K562 (cell line): ENCODE data around the gene EWSR1. TPM values are rescaled to one million over a fixed set of nuclear protein-coding genes. Genes with fewer than 3 reads are reported as not detected.
A peak's percentile ranks its signal among the peaks of the same experiment; 100 is the strongest.

Experiments
- BRD9 ChIP-seq: fragments of 450-650 bp; IDR thresholded peaks from 2 replicates; pipeline ENCODE4 v1.6.1; 2018; ENCODE audit warnings: low read depth; ENCODE audit not compliant: partially characterized antibody
- C11orf30 ChIP-seq: fragments of 450-650 bp; IDR thresholded peaks from 2 replicates; pipeline ENCODE4 v1.6.1; 2016; ENCODE audit warnings: low read depth, mild to moderate bottlenecking
- CEBPB ChIP-seq: fragments of 450-650 bp; IDR thresholded peaks from 2 replicates; pipeline ENCODE4 v1.6.1; 2016; ENCODE audit warnings: missing genetic modification characterization, missing compliant biosample characterization
- ELF2 ChIP-seq: fragments of 250-450 bp; sonication (Bioruptor Pico); IDR thresholded peaks from 2 replicates; pipeline ENCODE4 v1.5.0; 2021; ENCODE audit warnings: mild to moderate bottlenecking
- EP300 ChIP-seq: IDR thresholded peaks from 2 replicates; pipeline ENCODE4 v1.6.1; 2012; ENCODE audit warnings: low read length, improper control_type of control experiment
- GABPB2 ChIP-seq: fragments of 250-450 bp; sonication (Bioruptor Pico); conservative IDR thresholded peaks from 2 replicates; pipeline ENCODE4 v1.5.1; 2021; ENCODE audit warnings: mild to moderate bottlenecking
- HNRNPL ChIP-seq: fragments of 200-400 bp; formaldehyde crosslinking; IDR thresholded peaks from 2 replicates; pipeline ENCODE4 v1.6.1; 2017; ENCODE audit warnings: low read depth, mild to moderate bottlenecking, low read length
- PHB2 ChIP-seq: fragments of 450-650 bp; IDR thresholded peaks from 2 replicates; pipeline ENCODE4 v1.6.1; 2017; ENCODE audit warnings: low read depth
- PML ChIP-seq: IDR thresholded peaks from 2 replicates; pipeline ENCODE4 v1.6.1; 2012; ENCODE audit warnings: low read length, inconsistent platforms
- RBM17 ChIP-seq: fragments of 200-400 bp; formaldehyde crosslinking; IDR thresholded peaks from 2 replicates; pipeline ENCODE4 v1.6.1; 2017; ENCODE audit warnings: low read depth, mild to moderate bottlenecking, low read length, borderline replicate concordance
- RHOXF2B ChIP-seq: fragments of 250-450 bp; sonication (Bioruptor Pico); conservative IDR thresholded peaks from 2 replicates; pipeline ENCODE4 v1.5.1; 2021
- SIX5 ChIP-seq, 2 experiments: IDR thresholded peaks; 2 replicates each; pipeline ENCODE4 v1.6.1; 2011; ENCODE audit warnings: low read length in 2 of 2, borderline replicate concordance in 1 of 2, low read depth in 1 of 2, mild to moderate bottlenecking in 1 of 2, moderate library complexity in 1 of 2; ENCODE audit not compliant: insufficient read depth in 1 of 2
- SRF ChIP-seq, 2 experiments: fragments of 250-450, 450-650 bp in 1 of 2; sonication (Bioruptor Pico) in 1 of 2; sonication (generic) in 1 of 2; formaldehyde crosslinking; IDR thresholded peaks; 2 replicates each; pipeline versions ENCODE4 v1.5.0 to v1.5.1; 2020 to 2022; ENCODE audit warnings: mild to moderate bottlenecking in 1 of 2, missing genetic modification reagents in 1 of 2
- TAF15 ChIP-seq: fragments of 200-400 bp; formaldehyde crosslinking; IDR thresholded peaks from 2 replicates; pipeline ENCODE4 v1.6.1; 2017; ENCODE audit warnings: mild to moderate bottlenecking, low read depth, low read length, moderate library complexity
- XRCC3 ChIP-seq: fragments of 450-650 bp; IDR thresholded peaks from 2 replicates; pipeline ENCODE4 v1.6.1; 2017; ENCODE audit warnings: mild to moderate bottlenecking, moderate library complexity
- ZNF12 ChIP-seq: sonication (generic); formaldehyde crosslinking; IDR thresholded peaks from 2 replicates; pipeline ENCODE4 v1.4.0; 2020; ENCODE audit warnings: mild to moderate bottlenecking, missing genetic modification reagents
- ZNF140 ChIP-seq: fragments of 250-450 bp; sonication (Bioruptor Pico); IDR thresholded peaks from 2 replicates; pipeline ENCODE4 v1.8.0; 2021; ENCODE audit warnings: moderate library complexity, mild to moderate bottlenecking, inconsistent platforms
- ZNF165 ChIP-seq: fragments of 250-450 bp; sonication (Bioruptor Pico); IDR thresholded peaks from 2 replicates; pipeline ENCODE4 v1.4.0; 2020; ENCODE audit warnings: borderline replicate concordance
- ZNF239 ChIP-seq: fragments of 250-450 bp; sonication (Bioruptor Pico); IDR thresholded peaks from 2 replicates; pipeline ENCODE4 v1.4.0; 2020; ENCODE audit warnings: mild to moderate bottlenecking
- ZNF778 ChIP-seq: fragments of 450-650 bp; formaldehyde crosslinking; IDR thresholded peaks from 2 replicates; pipeline ENCODE4 v1.4.0; 2020; ENCODE audit warnings: mild to moderate bottlenecking, moderate library complexity
- polyA plus RNA-seq, 8 experiments: library from polyadenylated mRNA; depleted of rRNA in 4 of 8; stranded (reverse) in 5 of 8; unstranded in 3 of 8; fragments of >200 nt; fragmentation: Nextera tagmentation in 2 of 8; fragmentation: Illumina TruSeq in 1 of 8; extraction: Ambion mirVana in 2 of 8; extraction: Trizol in 1 of 8; gene quantifications; 2 replicates each; pipeline versions ENCODE4 v1.2.1 to v1.2.3, GENCODE V29; 2011 to 2014; ENCODE audit warnings: inconsistent platforms in 1 of 8, missing spikeins in 1 of 8
- total RNA-seq, 7 experiments: library from RNA; depleted of rRNA in 6 of 7; stranded (reverse); fragments of >200 nt in 6 of 7; fragmentation: Illumina TruSeq in 2 of 7; extraction: Trizol in 2 of 7; gene quantifications; 2 replicates each; pipeline versions ENCODE4 v1.2.1 to v1.2.3, GENCODE V29; 2011 to 2021; ENCODE audit warnings: low replicate concordance in 1 of 7
- TF ChIP-seq, protein P1 (sequence below): fragments of 450-650 bp; IDR thresholded peaks from 2 replicates; pipeline ENCODE4 v1.6.1; 2016; ENCODE audit warnings: missing biosample characterization, missing genetic modification characterization
- TF ChIP-seq, protein P2 (sequence below): fragments of 250-450 bp; sonication (Bioruptor Pico); IDR thresholded peaks from 2 replicates; pipeline ENCODE4 v1.8.0; 2022; ENCODE audit warnings: moderate library complexity, mild to moderate bottlenecking, inconsistent platforms
- TF ChIP-seq, protein P3 (sequence below): sonication (generic); formaldehyde crosslinking; IDR thresholded peaks from 2 replicates; pipeline ENCODE4 v1.8.0; 2022; ENCODE audit warnings: mild to moderate bottlenecking, missing genetic modification reagents
- TF ChIP-seq, protein P4 (sequence below): fragments of 250-450 bp; sonication (Bioruptor Pico); IDR thresholded peaks from 2 replicates; pipeline ENCODE4 v1.8.0; 2021; ENCODE audit warnings: moderate library complexity, mild to moderate bottlenecking, inconsistent platforms

The EWSR1 gene
- total and polyA plus RNA-seq, 9 of the 15 experiments (the other 6 are each of a cell fraction or from before 2014, with no cell fraction given): 83.3 to 450 (median 239) TPM

DNA sequence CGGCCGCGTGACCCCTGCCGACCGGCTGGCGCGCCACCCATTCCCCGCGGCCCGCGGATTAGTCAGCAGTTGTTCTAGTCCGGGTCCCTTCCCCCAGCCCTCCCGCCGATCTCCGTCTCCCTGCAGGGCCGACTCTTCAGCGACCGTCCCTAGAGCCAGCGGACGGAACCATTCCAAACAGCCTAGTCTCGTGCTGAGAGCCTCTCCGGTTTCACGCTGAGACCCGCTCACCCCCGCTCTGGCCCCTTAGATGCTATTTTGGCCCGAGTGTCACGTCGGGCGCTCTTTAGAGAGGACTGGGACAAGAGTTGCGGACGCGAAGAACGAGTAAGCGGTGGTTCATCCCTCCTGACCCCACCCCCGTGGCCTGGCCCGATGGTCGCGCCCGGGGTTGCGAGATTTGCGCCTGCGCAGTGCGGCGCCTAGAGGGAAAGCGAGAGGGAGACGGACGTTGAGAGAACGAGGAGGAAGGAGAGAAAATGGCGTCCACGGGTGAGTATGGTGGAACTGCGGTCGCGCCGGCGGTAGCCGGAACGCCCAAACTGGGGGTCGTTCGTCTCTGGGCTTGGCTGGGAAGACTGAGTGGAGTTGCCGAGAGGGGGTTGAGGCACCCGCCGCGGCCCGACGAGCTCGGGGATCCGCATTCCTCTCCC is at the start of gene EWSR1, which contains the start of gene RHBDD3 (continued):
- TF ChIP-seq ZNF778 (CRISPR knock-in tag) (no peak), ZNF165 (CRISPR knock-in tag) (no peak), XRCC3 (no peak), ELF2 (CRISPR knock-in tag) (no peak), ZNF239 (CRISPR knock-in tag) (no peak), HNRNPL (no peak), PML (peak; percentile 47; the same call in 1 of the 2 replicates), SRF (CRISPR knock-in tag; IDR thresholded peaks at IDR 0.05) (no peak), C11orf30 (peak; percentile 63), CEBPB (tag) (peak; percentile 79), RBM17 (no peak), RHOXF2B (CRISPR knock-in tag) (no peak), ZNF12 (no peak), SIX5 (IDR thresholded peaks at IDR 0.05; ENCODE audit: borderline replicate concordance in 1 of 2, insufficient read depth in 1 of 2, low read depth in 1 of 2, low read length in 2 of 2) (peak in 1 of 2 experiments; percentile 44; a peak in 2 of 4 replicates), GABPB2 (CRISPR knock-in tag) (no peak), BRD9 (no peak), ZNF140 (no peak), TAF15 (no peak), EP300 (peak; percentile 24), PHB2 (no peak)
- TF ChIP-seq, protein P1, sequence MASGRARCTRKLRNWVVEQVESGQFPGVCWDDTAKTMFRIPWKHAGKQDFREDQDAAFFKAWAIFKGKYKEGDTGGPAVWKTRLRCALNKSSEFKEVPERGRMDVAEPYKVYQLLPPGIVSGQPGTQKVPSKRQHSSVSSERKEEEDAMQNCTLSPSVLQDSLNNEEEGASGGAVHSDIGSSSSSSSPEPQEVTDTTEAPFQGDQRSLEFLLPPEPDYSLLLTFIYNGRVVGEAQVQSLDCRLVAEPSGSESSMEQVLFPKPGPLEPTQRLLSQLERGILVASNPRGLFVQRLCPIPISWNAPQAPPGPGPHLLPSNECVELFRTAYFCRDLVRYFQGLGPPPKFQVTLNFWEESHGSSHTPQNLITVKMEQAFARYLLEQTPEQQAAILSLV (tag): no peak
- TF ChIP-seq, protein P2, sequence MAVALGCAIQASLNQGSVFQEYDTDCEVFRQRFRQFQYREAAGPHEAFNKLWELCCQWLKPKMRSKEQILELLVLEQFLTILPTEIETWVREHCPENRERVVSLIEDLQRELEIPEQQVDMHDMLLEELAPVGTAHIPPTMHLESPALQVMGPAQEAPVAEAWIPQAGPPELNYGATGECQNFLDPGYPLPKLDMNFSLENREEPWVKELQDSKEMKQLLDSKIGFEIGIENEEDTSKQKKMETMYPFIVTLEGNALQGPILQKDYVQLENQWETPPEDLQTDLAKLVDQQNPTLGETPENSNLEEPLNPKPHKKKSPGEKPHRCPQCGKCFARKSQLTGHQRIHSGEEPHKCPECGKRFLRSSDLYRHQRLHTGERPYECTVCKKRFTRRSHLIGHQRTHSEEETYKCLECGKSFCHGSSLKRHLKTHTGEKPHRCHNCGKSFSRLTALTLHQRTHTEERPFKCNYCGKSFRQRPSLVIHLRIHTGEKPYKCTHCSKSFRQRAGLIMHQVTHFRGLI (CRISPR knock-in tag): no peak
- TF ChIP-seq, protein P3, sequence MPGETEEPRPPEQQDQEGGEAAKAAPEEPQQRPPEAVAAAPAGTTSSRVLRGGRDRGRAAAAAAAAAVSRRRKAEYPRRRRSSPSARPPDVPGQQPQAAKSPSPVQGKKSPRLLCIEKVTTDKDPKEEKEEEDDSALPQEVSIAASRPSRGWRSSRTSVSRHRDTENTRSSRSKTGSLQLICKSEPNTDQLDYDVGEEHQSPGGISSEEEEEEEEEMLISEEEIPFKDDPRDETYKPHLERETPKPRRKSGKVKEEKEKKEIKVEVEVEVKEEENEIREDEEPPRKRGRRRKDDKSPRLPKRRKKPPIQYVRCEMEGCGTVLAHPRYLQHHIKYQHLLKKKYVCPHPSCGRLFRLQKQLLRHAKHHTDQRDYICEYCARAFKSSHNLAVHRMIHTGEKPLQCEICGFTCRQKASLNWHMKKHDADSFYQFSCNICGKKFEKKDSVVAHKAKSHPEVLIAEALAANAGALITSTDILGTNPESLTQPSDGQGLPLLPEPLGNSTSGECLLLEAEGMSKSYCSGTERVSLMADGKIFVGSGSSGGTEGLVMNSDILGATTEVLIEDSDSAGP: no peak
- TF ChIP-seq, protein P4, sequence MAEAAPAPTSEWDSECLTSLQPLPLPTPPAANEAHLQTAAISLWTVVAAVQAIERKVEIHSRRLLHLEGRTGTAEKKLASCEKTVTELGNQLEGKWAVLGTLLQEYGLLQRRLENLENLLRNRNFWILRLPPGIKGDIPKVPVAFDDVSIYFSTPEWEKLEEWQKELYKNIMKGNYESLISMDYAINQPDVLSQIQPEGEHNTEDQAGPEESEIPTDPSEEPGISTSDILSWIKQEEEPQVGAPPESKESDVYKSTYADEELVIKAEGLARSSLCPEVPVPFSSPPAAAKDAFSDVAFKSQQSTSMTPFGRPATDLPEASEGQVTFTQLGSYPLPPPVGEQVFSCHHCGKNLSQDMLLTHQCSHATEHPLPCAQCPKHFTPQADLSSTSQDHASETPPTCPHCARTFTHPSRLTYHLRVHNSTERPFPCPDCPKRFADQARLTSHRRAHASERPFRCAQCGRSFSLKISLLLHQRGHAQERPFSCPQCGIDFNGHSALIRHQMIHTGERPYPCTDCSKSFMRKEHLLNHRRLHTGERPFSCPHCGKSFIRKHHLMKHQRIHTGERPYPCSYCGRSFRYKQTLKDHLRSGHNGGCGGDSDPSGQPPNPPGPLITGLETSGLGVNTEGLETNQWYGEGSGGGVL: no peak
